Neutrophil (primary cell): ENCODE data around the gene NOC4L.

Experiments
- H3K27ac ChIP-seq: fragments of 200-600 bp; sonication (generic); 2 replicates; pipeline ENCODE4 v1.5.1; 2016; ENCODE audit warnings: mild to moderate bottlenecking, moderate library complexity
- H3K27me3 ChIP-seq: fragments of 200-600 bp; sonication (generic); 2 replicates; pipeline ENCODE4 v1.6.0; 2016; ENCODE audit warnings: mild to moderate bottlenecking
- H3K36me3 ChIP-seq: fragments of 200-600 bp; sonication (generic); 2 replicates; pipeline ENCODE4 v1.5.1; 2017
- H3K4me1 ChIP-seq, 2 experiments: fragments of 200-600 bp in 1 of 2; sonication (generic) in 1 of 2; 1 replicate in 1 of 2; 2 replicates in 1 of 2; pipeline versions ENCODE4 v1.5.1 to v1.6.1; 2013 to 2016; ENCODE audit warnings: low read depth in 1 of 2, low read length in 1 of 2, mild to moderate bottlenecking in 1 of 2, moderate library complexity in 1 of 2; ENCODE audit not compliant: control insufficient read depth in 1 of 2, insufficient read depth in 1 of 2
- H3K4me3 ChIP-seq, 2 experiments: fragments of 200-600 bp in 1 of 2; sonication (generic) in 1 of 2; 1 replicate in 1 of 2; 2 replicates in 1 of 2; pipeline ENCODE4 v1.5.1; 2013 to 2016; ENCODE audit warnings: low read depth in 1 of 2, low read length in 1 of 2, mild to moderate bottlenecking in 1 of 2, moderate library complexity in 1 of 2
- H3K9me3 ChIP-seq: fragments of 200-600 bp; sonication (generic); 2 replicates; pipeline ENCODE4 v1.5.1; 2016
- CTCF ChIP-seq: fragments of 200-600 bp; sonication (generic); IDR thresholded peaks from 2 replicates; pipeline ENCODE4 v1.5.1; 2016; ENCODE audit warnings: antibody characterized with exemption

The NOC4L gene

GRCh38 chr12:132169376-132169775, 25.1 kb downstream of the NOC4L start:
- Histone ChIP-seq H3K36me3 (no peaks in the 10 kb centered on the region), H3K9me3 (no peaks in the 10 kb centered on the region), H3K4me3 (no peak overlapping the region), H3K27me3 (peaks cover 63% of the 10 kb centered on the region), H3K4me1 (no peaks in the 10 kb centered on the region), H3K27ac (no peak overlapping the region)
- TF ChIP-seq CTCF: no peak

- Histone ChIP-seq H3K36me3 (no peaks in the 10 kb centered on the region), H3K4me3 (no peak overlapping the region), H3K27ac (no peak overlapping the region), H3K9me3 (no peaks in the 10 kb centered on the region), H3K27me3 (peaks cover 70% of the 10 kb centered on the region), H3K4me1 (no peaks in the 10 kb centered on the region)
- no peak for TF ChIP-seq CTCF
Measured at GRCh38 chr12:132170094-132170636, 25.9 kb downstream of the NOC4L start.

- no peaks in the 10 kb centered on the region for H3K4me1 ChIP-seq
- no peaks in the 10 kb centered on the region for H3K9me3 ChIP-seq
- H3K4me3 ChIP-seq: no peak overlapping the region
- H3K36me3 ChIP-seq: no peaks in the 10 kb centered on the region
- TF ChIP-seq CTCF: no peak
- peaks cover 72% of the 10 kb centered on the region for H3K27me3 ChIP-seq
- H3K27ac ChIP-seq: no peak overlapping the region
Measured at GRCh38 chr12:132170637-132171292, 26.5 kb downstream of the NOC4L start.

- H3K27ac ChIP-seq: no peak overlapping the region
- no peak for TF ChIP-seq CTCF
- H3K27me3 ChIP-seq: peaks cover 72% of the 10 kb centered on the region
- H3K9me3 ChIP-seq: no peaks in the 10 kb centered on the region
- H3K4me3 ChIP-seq: no peak overlapping the region
- H3K36me3 ChIP-seq: no peaks in the 10 kb centered on the region
- H3K4me1 ChIP-seq: no peaks in the 10 kb centered on the region
Measured at GRCh38 chr12:132171293-132171967, 27.2 kb downstream of the NOC4L start.

GRCh38 chr12:132171968-132172521, 27.8 kb downstream of the NOC4L start:
- H3K4me1 ChIP-seq: no peaks in the 10 kb centered on the region
- no peak for TF ChIP-seq CTCF
- H3K27me3 ChIP-seq: peaks cover 72% of the 10 kb centered on the region
- no peaks in the 10 kb centered on the region for H3K9me3 ChIP-seq
- no peak overlapping the region for H3K4me3 ChIP-seq
- H3K36me3 ChIP-seq: no peaks in the 10 kb centered on the region
- no peak overlapping the region for H3K27ac ChIP-seq
